NCI-H2107 treated with DMSO at 0.1 percent for 48 hours (cell line): ENCODE measurements around the gene KIF14.
A peak's percentile ranks its signal among the peaks of the same experiment; 100 is the strongest.

Experiments used
- DNase-seq: peaks from one replicate; lab custom pipeline; 2025; ENCODE audit not compliant: unreplicated experiment; lab: John Stamatoyannopoulos, UW

The KIF14 gene

GRCh38 chr1:200620273-200621131, at the start of gene KIF14:
TSS of gene KIF14 (minus strand) at chr1:200620751. CDS start at chr1:200618723, 2,028 bp downstream.
- DNase-seq: peak; percentile 92

GRCh38 chr1:200669314-200670241, 49.0 kb upstream of the KIF14 start, which contains the start of gene DDX59:
TSS of gene DDX59 (minus strand) at chr1:200669907. CDS start at chr1:200666740, 3,167 bp downstream.
- DNase-seq: peak; percentile 91

DNA sequence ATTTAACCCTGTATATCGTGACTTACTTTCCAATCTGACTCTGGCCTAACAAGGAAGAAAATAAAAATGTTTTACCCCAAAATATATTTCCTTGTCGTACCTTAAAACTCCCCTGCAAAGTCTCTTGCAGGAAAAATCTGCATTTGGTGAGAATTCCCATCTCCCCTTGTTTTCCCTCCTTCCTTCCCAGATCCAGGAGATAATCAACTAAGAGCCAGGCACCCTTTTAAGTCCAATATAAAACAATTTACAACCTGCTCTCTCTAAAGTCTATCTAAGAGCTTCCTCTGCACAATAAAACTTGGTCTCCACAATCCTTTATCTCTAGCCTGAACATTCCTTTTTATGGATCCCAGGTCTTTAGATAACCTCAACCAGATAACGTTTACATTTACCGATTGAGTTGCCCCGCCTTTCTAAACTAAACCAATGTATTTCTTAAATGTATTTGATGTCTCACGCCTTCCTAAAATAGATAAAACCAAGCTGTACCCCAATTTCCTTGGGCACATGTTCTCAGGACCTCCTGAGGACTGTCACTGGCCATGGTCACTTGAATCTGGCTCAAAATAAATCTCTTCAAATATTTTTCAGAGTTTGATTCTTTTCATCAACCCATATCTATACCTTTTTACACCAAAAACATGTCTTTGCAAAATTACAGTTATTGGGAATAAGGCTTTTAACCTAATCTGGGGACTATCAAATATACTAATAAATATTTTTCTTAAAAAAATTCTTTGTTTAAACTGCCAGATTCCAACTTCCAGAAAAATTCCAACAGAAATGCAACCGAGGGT, 48.2 kb upstream of the KIF14 start:
- DNase-seq: no peak

GRCh38 chr1:200666309-200666708, 45.8 kb upstream of the KIF14 start:
- DNase-seq: no peak

GRCh38 chr1:200665861-200666260, 45.3 kb upstream of the KIF14 start:
- DNase-seq: no peak

- DNase-seq: no peak
These were observed 40.2 kb upstream of the KIF14 start for GRCh38 chr1:200660719-200661118.

- no peak for DNase-seq
These were observed 38.7 kb upstream of the KIF14 start for GRCh38 chr1:200659269-200659668.

DNA sequence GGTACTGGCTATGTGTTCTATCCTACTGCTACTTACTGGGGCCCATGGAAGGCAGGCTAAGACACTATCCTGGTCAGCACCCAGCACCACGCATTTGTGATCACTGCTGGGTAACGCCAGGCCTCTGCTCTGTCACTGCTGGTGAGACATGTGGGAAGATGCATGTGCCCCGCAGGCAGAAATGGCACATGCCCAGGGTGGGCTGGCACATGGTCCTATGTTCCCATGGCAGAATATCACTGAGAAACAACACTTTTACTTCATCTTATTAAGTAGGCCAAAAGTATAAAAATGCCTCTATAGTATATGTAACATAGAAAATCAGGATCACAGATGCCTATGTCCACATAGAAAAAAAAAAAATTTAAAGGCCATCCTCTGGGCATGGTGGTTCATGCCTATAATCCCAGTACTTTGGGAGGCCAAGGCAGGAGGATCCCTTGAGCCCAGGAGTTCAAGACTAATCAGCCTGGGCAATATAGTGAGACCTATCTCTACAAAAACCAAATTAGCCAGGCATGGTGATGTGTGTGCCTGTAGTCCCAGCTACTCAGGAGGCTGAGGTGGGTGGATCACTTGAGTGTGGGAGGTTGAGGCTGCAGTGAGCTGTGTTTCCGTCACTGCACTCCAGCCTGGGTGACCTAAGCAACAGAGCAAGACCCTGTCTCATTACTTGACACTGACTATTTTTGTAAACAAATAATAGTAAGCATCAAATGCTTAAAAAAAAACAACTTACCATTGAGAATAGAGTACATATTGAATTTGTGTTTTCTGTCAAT, 37.7 kb upstream of the KIF14 start:
- no peak for DNase-seq

GRCh38 chr1:200654660-200655059, 34.1 kb upstream of the KIF14 start:
- DNase-seq: no peak

- DNase-seq: no peak
These were observed 32.5 kb upstream of the KIF14 start for GRCh38 chr1:200653022-200653462.

DNA sequence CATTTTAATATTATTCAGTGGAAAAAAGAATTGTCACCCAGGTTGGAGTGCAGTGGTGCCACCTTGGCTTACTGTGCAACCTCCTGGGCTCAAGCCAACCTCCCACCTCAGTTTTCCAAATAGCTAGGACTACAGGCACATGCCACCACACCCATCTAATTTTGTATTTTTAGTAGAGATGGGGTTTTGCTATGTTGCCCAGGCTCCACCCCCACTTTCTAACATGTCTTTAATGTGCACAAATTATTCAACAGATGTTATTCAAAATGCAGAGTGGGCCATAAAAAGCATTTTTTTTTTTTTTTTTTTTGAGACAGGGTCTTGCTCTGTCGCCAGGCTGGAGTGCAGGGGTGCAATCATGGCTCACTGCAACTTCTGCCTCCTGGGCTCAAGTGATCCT, 31.8 kb upstream of the KIF14 start:
- no peak for DNase-seq

- no peak for DNase-seq
These were observed 26.0 kb upstream of the KIF14 start for GRCh38 chr1:200646515-200646914.

- DNase-seq: no peak
These were observed 23.5 kb upstream of the KIF14 start for GRCh38 chr1:200644021-200644420.

DNA sequence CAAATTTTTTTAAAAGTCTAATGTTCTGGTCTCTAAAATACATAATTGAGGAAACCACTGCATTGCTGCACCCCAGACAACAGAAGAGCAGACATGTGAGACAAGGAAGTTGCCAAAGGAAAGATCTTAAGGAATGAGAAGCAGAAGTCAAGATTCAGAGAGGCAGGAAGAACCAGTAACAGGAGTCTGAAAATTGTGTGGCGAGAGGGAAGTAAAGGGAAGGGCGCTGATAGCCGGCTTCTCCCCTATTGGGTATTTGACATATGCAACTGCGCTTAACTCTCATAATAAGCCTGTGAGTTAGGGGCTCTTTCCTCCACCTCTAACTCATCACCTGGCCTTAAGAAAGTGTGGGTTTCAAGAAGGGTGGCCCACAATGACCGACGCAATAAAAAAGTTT, 21.9 kb upstream of the KIF14 start:
- DNase-seq: no peak

GRCh38 chr1:200640963-200641401, 20.4 kb upstream of the KIF14 start:
- no peak for DNase-seq

GRCh38 chr1:200640373-200640962, 19.9 kb upstream of the KIF14 start:
- DNase-seq: no peak

DNA sequence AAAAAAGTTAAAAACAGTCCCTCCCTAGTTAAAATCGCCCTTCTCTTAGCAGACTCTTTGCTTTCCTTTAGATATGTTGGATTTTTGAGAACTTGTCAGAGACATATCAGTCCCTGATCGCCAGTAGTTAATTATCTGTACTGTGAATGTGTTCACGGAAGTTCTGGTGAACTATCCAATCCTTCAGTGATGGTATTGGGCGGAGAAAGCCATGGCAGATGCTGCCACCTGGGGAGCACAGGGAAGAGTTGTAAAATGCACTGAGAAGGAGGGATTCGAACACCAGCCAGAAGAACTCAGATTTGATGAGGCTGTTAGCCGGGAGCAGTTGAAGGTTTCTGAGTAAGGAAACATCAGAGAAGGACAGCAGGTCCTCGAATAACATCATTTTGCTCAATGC, 17.5 kb upstream of the KIF14 start:
- DNase-seq: no peak

- DNase-seq: no peak
These were observed 16.1 kb upstream of the KIF14 start for GRCh38 chr1:200636681-200637080.

- no peak for DNase-seq
These were observed 13.9 kb upstream of the KIF14 start for GRCh38 chr1:200634261-200635122.
